ENCODE measurements around the gene RPRD1B. TPM values are rescaled to one million over a fixed set of nuclear protein-coding genes. Genes with fewer than 3 reads are reported as not detected.

Gene RPRD1B
- total and polyA plus RNA-seq, 2 donors (not counting 3 experiments of a cell fraction or from before 2014, with no cell fraction given), result 13.0 to 29.3 TPM

DNA sequence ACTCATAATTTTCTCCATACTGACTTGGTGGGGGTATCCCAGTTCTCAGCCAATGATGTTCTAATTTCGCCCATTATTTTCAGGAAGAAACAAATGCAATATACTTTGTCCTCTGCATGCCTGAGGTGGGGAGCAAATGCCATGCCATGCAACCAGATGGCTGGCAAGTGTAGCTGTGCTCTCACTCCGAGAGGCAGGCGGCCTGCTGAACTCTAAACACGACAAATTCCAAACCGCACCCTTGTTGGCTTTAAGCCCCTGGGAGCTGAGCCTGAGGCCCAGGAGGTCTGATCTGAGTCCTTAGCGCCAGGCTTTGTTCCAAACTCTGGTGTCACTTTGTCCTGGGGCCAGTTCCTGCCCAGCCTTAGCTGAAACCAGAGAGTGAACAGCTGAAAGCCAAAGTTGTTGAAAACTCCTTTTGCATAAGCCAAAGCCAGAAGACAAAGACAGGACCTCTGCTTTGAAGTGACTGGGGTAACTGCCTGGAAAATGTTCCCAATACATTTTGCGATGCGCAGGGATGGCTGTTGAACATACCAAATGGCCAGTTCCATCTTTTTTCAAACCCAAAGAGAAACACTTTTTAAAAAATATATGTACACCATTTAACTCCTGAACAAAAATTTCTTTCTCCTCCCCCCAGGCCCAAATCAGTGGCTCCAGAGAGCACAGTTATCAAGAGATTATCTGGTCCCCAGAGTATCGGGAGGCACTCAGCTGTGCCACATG, 46.5 kb upstream of the RPRD1B start:
- H3K36me3 ChIP-seq (ENCODE audit: control insufficient read depth in 2 of 2, extremely low read depth in 1 of 2, insufficient read depth in 2 of 2, low read length in 2 of 2), result peaks cover 0 to 2% of the 10 kb centered on the region in 2 experiments
- no peak for DNase-seq (ENCODE audit: low read depth, low spot score)
- no peak overlapping the region for H2AFZ ChIP-seq (ENCODE audit: low read depth, low read length)
- TF ChIP-seq POLR2AphosphoS5 (IDR thresholded peaks at IDR 0.05; ENCODE audit: insufficient read depth, low read depth, low read length) (no peak), EZH2 (IDR thresholded peaks at IDR 0.05; ENCODE audit: borderline replicate concordance, low read depth, low read length, severe bottlenecking) (no peak), POLR2A (IDR thresholded peaks at IDR 0.05; ENCODE audit: low read depth, low read length) (no peak), JUN (IDR thresholded peaks at IDR 0.05; ENCODE audit: borderline replicate concordance, insufficient read depth, insufficient read length, low read depth) (no peak), GATA2 (IDR thresholded peaks at IDR 0.05; ENCODE audit: insufficient read depth, insufficient read length, low read depth, low read length) (no peak), MYC (IDR thresholded peaks at IDR 0.05; ENCODE audit: low read depth, low read length) (no peak), FOS (IDR thresholded peaks at IDR 0.05; ENCODE audit: borderline replicate concordance, insufficient read depth, low read length) (no peak)
- TF ChIP-seq, protein P1, sequence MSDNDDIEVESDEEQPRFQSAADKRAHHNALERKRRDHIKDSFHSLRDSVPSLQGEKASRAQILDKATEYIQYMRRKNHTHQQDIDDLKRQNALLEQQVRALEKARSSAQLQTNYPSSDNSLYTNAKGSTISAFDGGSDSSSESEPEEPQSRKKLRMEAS (IDR thresholded peaks at IDR 0.05; ENCODE audit: insufficient read depth, insufficient read length), result no peak
- TF ChIP-seq, protein P2, sequence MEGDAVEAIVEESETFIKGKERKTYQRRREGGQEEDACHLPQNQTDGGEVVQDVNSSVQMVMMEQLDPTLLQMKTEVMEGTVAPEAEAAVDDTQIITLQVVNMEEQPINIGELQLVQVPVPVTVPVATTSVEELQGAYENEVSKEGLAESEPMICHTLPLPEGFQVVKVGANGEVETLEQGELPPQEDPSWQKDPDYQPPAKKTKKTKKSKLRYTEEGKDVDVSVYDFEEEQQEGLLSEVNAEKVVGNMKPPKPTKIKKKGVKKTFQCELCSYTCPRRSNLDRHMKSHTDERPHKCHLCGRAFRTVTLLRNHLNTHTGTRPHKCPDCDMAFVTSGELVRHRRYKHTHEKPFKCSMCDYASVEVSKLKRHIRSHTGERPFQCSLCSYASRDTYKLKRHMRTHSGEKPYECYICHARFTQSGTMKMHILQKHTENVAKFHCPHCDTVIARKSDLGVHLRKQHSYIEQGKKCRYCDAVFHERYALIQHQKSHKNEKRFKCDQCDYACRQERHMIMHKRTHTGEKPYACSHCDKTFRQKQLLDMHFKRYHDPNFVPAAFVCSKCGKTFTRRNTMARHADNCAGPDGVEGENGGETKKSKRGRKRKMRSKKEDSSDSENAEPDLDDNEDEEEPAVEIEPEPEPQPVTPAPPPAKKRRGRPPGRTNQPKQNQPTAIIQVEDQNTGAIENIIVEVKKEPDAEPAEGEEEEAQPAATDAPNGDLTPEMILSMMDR (IDR thresholded peaks at IDR 0.05; ENCODE audit: extremely low read depth in 1 of 2, insufficient read depth in 1 of 2, low read depth in 1 of 2, low read length in 2 of 2), result no peak
- ChIA-PET CTCF (no interaction called here), POLR2A (no interaction called here)
- no peaks in the 10 kb centered on the region for H4K20me1 ChIP-seq (replicated peaks; ENCODE audit: control insufficient read depth, extremely low read depth, insufficient read depth, low read length)
- H3K79me2 ChIP-seq (ENCODE audit: control insufficient read depth, insufficient read depth, low read length), result no peaks in the 10 kb centered on the region
- FAIRE-seq, result no peak
- no peak overlapping the region for H3K9ac ChIP-seq (replicated peaks; ENCODE audit: extremely low read depth, insufficient read depth, low read length)
- intact Hi-C loops (cut with micrococcal nuclease), result no loop called here
- H3K27ac ChIP-seq (ENCODE audit: insufficient read depth, low read depth, low read length), result no peak overlapping the region
- H3K4me2 ChIP-seq (ENCODE audit: insufficient read depth, low read length), result no peak overlapping the region
- peaks cover 24% of the 10 kb centered on the region for H3K4me1 ChIP-seq (ENCODE audit: control insufficient read depth, extremely low read depth, insufficient read depth, low read length)
- no peak overlapping the region for H3K4me3 ChIP-seq (replicated peaks in 1 of 3; ENCODE audit: insufficient read depth in 1 of 3, low read depth in 1 of 3, low read length in 3 of 3)
- no peaks in the 10 kb centered on the region for H3K9me1 ChIP-seq (replicated peaks; ENCODE audit: control insufficient read depth, extremely low read depth, insufficient read depth, low read length)
- dilution Hi-C loops (cut with MboI; ENCODE audit: extremely low pct_ligation_motif_present, low sequenced_read_pairs), result no loop called here
- BruUV-seq (replicated peaks), result no TSS peak
- H3K27me3 ChIP-seq (ENCODE audit: control insufficient read depth in 2 of 2, insufficient read depth in 2 of 2, low read length in 2 of 2), result no peaks in the 10 kb centered on the region
- no peaks in the 10 kb centered on the region for H3K9me3 ChIP-seq (replicated peaks; ENCODE audit: control insufficient read depth, insufficient read depth, low read length)
